NCI-H524 (cell line): Measurements from ENCODE around the gene AHRR.
"Not testable (repeated sequence)": the region's sequence is repeated elsewhere in the genome, so short reads cannot be mapped to it uniquely, and the experiment has no call there.

Source experiments
- DNase-seq, 2 experiments: peaks; one replicate each; lab custom pipeline; 2025; lab: John Stamatoyannopoulos, UW

AHRR gene

DNA sequence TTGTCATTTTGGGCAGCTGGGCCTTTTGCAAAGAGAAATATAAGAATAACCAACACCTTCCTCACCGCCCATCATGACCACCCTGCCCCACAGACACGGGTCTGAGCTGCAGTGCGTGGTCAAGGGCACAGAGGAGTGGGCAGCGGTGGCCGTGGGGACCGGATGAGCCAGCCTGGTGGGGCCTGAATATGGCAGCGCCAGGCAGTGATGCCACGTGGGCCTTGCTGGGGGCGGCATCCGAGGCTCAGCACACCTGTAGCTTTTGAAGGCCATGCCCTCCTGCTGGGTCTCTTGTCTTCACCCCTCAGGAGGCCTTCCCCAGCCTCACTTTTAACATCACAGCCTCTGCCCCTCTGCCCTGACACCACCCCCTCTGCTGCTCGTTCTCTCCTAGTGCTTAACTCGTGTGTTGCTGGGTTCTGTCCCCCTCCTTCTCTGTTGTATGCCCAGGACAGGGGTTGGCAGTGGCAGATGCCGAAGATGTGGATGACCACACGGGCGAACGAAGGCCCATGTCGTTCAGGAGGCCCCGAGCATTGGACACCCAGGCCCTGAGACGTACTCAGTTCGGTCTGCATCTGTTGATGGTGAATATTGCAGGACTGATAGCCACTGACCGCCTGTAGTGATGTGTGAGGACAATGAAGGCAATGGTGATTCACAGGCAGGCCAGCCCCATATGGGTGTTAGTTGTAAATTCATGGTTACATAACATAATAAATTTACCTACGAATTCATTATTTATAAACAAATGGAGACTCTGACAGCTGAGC, 46.0 kb downstream of the AHRR start:
- no peak for DNase-seq

DNA sequence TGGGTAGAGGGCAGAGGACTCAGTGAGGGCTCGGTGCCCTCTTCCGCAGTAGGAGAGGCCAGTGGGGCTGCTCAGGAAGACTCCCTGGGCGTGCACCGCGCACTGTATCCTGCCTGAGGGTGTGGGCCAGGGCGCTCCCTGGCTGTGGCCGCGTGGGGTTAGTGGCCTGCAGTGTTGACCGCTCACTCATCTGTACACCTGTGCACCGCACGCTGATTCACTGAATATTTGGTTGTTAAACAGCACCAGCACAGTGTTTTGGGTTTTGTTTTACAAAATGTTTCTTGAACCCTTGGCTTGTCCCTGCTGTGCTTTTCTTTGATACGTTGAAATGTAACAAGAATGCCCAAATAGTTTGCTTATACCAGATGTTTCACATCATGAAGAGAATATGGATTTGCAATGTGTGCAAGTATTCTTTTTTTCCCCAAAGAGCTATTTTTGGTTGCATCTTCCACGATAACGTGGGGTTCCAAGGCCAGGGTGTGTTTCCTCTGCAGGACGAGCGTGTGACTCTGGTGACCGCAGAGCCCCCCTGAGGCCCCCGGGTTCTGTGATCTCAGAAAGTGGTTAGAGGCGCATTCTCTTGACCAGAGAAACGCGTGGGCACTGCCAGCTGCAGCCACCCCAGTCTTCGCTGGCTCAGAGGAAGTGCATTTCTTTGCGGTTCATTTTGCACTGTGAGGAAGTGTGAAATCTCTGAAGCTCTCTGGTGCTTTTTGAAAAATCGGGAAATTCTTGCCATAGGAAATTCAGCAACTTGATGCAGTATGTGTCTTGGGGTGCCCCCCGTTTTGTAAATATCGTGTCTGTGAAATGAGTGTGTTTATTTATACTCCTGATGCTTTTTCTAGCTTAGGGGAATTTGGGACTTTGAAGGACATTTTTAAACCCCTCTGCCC, 46.9 kb downstream of the AHRR start:
- no peak for DNase-seq

DNA sequence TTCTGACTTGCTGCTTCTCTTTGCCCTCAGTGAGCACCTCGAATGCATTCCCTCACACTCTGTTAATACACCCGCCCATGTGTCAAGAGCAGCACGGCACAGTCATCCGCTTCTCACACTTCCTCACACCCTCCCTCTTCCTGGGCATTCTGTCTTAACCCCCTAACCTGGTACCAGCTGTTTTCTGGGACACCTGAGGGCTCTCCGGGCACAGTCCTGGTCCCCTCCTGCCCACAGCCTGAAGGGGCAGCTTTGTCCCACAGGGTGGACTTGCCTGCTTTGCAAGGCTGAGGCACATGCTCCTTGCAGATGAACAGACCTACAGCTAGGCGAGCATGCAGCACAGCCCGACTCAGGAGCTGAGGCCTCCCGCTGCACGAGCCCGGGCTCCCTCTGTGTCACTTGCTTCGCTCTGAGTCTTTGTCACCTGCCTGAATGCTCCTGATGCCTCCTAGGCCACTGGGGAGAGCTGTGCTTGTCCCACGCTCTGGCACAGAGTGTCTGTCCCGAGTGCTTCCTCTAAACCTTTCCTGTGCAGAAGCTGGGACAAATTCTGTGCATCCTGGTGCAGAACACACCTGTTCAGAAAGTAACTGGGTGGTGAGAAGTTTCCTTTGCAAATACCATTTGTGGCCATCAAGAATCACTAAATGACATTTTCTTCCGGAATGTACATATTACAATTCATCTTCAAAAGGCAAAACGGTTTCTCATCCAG, 47.8 kb downstream of the AHRR start:
- no peak for DNase-seq

DNA sequence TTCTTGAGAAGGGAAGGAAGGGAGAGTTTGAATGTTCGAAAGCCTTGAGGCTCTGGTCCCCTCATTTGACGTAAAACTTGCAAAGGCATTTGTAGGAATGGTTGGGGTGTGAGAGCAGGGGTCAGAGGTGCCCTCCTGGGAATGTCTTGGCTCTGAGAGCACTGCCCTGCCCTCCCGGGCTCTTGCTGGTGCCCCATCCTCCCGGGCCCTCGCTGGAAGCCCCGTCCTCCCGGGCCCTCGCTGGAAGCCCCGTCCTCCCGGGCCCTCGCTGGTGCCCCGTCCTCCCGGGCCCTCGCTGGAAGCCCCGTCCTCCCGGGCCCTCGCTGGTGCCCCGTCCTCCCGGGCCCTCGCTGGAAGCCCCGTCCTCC, 48.3 kb downstream of the AHRR start:
- not testable (repeated sequence) for DNase-seq

DNA sequence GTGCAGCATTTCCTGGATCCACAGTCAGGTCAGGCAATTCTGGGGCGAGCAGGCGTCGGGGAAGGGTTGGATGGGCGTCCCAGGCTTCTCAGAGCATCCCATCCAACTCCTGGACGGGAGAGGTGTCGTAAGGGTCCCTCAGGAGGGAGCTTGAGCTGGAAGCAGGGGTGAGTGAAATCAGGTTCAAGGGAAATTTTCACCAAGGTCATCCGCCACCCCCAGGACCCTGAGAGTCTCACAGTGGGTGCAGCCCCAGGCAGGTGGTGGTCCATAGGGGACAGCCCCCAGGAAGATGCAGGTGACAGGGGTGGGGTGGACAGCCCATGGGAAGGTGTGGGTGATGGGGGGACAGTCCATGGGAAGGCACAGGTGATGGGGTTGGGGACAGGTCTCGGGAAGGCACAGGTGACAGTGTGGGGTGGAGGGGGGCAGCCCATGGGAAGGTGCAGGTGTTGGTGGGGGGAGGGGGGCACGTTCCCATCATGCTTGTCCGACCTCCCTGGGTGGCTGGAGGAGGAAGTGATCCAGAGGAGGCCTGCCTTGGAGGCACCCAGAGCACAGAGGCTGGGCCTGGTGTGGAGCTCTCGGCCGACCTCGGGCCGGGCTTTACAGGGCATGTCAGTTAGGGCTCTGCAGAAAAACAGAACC, 48.9 kb downstream of the AHRR start:
- no peak for DNase-seq

DNA sequence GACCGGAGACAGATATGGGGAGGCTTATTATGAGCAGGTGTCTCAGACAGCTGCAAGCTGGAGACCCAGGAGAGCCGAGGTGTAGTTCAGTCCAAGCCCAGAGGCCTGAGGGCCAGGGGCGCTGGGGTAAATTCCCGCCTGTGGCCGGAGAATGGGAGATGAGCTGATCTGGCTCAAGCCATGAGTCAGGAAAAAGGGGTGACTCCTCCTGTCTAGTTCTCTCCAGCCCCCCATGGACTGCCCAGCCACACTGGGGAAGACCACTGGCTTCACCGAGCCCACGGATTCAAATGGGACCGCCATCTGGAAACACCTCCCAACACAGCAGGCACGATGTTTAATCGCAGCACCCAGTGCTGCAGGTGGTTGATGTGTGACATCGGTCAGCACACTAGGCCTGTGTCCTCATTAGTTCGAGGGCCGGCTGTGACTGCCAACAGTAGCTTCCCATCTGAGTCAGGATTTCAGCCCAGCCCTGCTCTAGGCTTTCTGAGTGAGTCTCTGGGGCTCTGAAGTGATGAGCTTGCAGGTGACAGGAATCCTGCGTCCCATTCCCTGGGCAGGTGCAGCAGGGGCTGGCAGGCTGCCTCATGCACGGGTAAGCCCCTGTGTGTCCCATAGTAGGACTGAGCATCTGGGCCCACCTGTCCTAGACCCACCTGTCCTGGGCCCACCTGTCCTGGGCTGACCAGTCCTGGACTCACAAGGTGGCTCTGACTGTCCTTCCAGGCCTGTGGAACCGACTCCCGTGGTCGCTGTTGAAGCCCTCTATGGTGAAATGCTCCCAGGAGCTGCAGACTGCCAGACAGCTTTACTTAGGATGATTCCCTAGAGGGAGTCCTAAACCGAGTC, 49.7 kb downstream of the AHRR start:
- DNase-seq, result no peak

DNA sequence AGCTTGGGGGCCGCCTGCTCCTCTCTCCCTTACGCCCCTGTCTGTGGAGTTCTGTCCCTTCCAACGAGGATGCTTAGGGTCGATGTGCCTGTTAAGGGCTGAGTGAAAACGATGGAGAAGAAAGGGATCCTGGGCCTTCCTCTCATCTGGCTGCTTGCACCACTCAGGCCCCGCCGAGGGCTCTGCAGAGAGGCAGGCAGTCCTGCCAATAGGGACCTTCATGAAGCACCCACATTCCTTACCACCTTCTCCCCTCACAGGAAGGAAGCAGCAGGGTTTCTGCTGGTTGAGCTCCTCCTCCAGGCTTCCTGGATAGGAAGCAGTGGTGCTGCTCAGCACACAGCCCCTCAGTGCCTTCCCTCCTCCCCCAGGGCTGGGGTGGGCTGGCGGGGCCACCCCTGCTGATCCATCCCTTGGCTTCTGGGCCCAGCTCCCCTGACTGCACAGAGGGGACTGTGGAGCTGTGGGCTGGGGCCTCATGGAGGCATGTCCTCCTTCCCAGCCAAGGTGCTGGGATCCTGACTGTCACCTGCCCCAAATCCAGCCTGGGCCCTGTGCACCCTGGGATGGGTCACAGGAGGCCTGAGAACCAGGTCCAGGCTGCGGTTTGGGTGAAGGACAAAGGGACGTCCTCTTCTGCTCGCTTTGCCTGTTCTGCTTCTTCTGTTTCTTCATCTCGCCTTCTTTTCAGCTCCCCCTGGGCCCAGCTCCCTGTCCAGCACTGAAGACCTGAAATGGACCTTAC, 50.5 kb downstream of the AHRR start:
- no peak for DNase-seq

DNA sequence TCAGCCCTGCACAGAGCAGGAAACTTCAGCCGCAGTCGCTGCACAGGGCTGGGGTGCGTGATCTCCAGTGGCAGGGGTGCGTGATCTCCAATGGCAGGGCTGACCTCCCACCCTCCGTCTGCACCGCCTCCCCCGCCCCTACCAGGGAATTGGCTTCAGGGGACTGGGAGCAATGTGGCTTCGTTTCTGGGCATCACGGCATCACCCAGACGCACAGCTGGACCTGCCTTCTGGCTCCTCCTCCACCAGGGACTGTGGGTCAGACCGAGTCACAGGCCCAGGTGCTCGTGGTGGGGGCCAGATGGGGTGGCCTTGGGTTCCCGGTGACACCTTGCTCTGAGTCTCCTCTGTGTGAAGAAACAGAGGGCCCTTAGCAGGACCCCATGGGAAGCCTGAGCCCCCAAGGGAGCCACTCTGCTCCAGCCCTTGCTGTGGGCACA, 51.1 kb downstream of the AHRR start:
- DNase-seq, result no peak

DNA sequence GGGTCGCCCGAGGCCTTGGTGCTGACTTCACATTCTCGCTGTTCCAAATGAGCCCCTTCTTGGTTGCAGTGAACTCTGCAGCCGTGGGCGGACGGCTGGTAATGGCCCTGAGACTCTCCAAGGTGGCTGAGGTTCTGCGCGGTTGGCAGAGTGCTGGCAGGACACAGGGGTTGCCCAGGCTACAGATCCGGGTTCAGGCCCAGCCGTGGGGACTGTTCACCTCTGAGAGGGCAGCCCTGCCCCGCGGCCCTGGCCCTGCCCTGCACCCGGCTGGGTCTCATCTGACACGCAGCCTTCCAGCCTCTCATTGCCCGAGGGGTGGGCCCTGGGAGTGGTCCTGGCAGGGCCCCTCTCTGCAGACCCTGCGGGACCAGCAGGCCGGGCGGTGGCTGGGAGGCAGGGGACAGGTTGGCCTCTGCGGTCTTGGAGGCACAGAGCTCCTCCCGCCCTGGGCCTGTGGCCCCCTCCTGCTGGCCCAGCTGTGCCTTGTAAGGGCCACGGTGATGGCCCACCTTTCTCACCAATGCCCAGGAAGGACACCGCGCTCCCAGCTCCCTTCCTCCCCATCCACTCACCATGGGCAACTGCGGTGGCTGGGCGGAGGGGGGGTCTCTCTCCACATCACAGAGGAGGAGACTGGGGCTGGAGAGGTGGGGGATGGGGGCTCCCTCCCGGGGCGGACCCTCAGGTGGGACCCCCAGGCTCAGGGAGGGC, 51.6 kb downstream of the AHRR start:
- peak; percentile 17 to 63 for DNase-seq

DNA sequence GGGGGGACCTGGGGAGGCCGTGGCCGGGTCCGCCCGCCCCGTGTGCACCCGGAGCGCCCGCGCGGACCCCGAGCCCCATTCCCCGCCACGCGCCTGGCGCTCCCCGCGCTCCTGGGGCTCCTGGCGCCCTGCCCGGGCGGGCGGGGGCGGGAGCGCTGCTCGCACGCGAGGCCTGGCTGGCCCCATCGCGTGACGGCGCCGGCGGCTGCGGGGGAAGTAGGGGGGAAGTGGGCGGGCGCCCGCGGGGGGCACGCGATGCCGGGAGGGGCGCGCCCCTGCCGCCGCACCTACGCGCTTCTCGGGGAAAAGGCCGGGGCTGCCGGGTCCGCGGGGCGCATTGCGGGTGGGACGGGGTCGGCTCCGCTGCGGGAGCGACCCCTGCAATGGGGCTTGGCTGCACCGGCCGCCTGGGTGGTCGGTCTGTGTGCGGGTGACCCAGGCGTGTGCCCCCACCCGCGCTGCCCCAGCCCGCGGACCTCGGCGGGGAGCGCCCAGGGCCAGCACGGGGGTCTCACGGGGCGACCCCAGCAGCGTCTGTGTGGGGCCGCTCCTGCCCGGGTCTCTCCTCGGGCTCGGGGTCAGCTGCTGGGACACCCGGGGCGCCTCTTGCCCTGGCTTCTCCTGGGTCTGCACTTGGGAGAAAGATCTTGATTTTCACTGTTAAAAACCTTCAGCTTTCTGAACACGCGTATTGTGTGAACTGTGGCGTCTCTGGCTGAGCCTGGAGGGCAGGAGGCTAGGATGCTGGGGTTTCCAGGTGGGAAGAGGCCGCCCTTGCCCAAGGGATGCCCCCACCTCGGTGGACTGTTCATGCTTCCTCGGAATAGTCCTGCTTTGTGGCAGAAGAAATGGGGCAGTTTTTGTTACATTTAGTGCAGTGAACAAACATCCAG, 52.4 kb downstream of the AHRR start:
- DNase-seq, result peak; percentile 23 to 74

DNA sequence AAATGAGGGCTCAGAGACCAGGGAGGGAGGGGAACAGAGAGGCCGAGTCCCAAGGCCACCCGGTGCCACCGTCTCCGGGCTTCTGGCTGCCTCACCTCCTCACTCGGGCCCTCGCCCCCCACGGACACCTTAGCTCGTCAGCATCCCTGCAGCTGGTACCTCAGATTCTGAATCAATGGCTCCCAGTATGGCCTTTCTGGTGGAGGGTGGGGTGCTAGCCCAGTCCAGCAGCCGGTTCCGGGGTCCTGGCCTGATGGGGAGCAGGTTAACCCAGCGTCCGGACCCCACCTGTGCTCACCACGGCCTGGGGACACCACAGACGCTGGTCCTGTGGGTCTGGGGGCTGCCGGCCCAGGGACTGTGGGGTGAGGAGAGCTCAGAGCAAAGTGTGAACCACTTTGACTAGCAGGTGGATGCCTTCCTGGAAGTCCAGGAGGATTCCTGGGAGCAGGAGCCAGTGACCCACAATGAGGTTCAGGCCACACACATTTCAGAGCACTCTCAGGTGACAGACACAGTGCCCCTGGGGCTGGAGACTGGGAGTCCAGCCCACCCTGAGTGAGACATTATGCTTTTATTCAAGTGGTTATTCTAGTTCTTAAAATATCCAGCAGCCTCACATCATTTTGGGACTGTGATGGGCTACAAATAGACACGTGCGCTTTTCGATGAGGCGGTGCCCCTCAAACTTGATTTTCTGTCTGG, 53.3 kb downstream of the AHRR start:
- no peak for DNase-seq

DNA sequence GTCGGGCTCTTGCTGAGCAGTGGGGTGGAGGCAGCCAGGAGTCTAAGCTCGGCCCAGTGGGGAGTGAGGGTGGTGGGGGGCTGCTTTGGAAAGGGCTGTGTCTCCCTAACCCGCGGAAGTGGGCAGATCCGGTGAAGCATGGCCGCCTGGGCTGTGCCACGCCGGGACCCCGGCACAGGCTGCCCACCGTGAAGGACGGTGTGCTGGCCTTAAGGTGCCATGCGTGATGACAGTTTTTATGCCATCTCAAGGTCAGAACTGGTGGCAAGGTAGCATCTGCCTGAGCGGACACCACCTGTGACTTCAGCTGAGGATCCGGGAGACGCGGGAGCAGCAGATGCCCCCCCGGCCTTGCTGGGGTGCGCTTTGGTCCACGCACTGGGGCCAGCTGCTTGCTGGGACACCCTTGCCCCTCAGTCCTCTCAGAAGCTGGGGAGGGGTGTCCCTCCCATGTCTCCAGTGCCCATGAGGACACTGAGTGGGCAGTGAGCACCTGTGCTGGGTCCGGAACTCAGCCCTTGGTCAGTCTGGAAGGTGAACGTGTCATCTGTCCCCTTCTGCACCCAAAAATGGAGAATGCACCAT, 53.9 kb downstream of the AHRR start:
- DNase-seq, result no peak

DNA sequence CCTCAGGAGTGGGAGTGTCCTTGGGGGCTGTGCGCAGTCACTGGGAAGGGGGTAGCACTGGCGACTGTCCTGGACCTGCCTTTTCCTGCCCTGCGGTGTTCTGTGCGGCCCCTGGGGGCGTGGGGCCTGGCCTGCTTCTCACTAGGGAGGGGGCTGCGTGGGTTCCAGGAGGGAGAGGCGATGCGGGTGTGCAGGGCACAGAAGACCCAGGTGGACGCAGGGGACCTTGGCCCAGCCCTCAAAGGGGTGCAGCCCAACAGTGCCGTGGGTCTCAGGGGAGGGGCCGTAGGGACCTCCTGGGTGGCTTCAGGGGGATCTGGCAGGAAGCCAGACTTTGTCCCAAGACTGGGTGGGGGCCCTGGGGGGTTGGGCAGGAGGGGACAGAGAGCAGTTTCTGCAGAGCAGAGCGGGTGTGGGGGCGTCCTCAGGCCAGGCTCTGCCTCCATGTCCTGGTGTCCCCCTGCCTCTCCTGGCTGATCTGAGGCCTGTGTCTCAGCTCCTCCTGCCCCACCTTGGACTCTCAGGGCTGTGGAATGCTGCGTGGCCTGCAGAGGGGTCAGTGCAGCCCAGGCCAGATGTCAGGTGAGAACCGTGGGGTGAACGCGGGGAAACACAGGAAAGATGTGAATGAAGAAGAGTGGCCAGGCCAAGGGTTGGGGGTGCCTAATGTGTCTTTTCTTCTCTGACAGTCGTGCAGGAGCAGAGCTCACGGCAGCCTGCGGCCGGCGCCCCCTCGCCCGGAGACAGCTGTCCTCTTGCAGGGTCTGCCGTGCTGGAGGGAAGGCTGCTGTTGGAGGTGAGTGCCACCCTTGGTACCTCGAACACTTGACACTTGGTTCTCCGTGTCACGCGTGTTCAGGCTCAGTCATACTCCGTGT, 54.6 kb downstream of the AHRR start:
- no peak for DNase-seq

DNA sequence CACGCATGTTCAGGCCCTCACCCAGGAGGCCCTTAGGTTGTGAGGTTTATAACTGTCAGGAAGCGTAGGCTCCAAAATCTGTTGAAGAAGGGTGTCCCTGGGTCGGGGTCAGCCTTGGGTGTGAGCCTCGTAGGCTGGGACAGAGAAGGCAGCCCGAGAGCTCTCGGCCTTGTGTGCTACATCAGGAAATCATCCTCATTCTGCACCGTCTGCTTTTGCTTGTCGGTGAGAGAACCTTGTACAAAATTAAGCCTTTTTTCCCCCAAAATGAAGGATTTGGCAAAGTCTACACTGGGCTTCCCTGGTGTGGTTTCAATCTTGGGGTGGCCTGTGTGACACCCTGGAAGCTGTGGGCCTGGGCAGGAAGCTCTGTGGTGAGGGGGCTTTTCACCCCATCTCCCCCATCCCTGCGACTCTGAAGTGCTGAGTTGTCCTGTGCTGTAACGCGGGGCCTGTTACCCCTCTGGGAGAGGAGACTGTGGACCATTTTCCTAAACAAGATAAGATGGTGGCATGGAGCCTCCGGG, 55.3 kb downstream of the AHRR start:
- no peak for DNase-seq

DNA sequence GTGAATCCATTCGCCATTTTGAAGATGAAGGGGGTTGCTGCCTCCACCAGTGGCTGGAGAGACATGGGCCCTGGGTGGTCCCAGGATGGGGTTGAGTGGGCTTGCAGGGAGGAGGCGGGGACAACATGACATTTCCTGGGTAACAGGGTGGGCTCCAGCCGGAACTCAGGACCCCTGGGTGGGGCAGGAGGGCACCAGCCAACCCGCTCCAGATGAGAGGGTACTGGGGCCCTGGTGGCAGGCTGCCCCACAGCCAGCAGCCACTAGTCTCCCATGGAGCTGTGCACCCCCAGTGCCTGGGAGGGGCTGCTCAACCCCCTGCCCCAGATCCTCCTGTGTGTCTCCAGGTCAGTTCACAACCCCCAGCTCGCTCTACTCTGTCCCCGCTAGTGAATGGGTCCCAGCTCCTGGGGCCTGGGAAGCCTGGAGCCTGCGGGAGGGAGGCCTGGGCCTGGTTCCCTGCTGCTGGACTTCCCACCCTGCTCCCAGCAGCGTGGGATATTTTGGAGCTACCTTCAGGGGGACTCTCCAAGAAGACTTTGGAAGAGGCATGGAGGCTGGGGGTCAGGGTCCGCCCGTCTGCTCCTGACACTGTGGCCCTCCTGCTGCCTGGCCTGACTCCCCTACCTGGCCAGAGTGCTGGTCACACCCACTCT, 55.9 kb downstream of the AHRR start:
- DNase-seq, result no peak
